OCI-LY7 (cell line): ENCODE data around the gene ZNF292.

Experiments used
- CTCF ChIP-seq: fragments of 200-600 bp; sonication (generic); conservative IDR thresholded peaks from 2 replicates; pipeline ENCODE4 v1.5.1; 2014; ENCODE audit warnings: mild to moderate bottlenecking, antibody characterized with exemption, low read length, moderate library complexity, mixed read lengths
- EZH2phosphoT487 ChIP-seq: fragments of 200-600 bp; sonication (generic); IDR thresholded peaks from 2 replicates; pipeline ENCODE4 v1.6.1; 2018; ENCODE audit warnings: low read depth, borderline replicate concordance, mild to moderate bottlenecking, mixed run types, antibody characterized with exemption, low read length, moderate library complexity, mixed read lengths

GRCh38 chr6:87127737-87128136 is 27.6 kb upstream of the ZNF292 start:
- TF ChIP-seq CTCF, result no peak
- no peak for TF ChIP-seq EZH2phosphoT487
